CD4-positive, alpha-beta memory T cell (primary cell): Measurements from ENCODE around the gene ACACA. TPM values are rescaled to one million over a fixed set of nuclear protein-coding genes. Genes with fewer than 3 reads are reported as not detected.

ENCODE experiments used
- CTCF ChIA-PET: fragments of 350-600 bp; sonication (Branson Sonifier 250); formaldehyde crosslinking; loops from one replicate; lab custom pipeline; 2021; ENCODE audit warnings: inconsistent platforms; ENCODE audit not compliant: partially characterized antibody; lab: Charles Lee
- POLR2A ChIA-PET: fragments of 350-600 bp; sonication (Branson Sonifier 250); formaldehyde crosslinking; loops from one replicate; lab custom pipeline; 2021; ENCODE audit not compliant: partially characterized antibody; lab: Charles Lee
- DNase-seq, 5 donors: peaks; one replicate each; pipeline versions ENCODE4 v3.0.0 to v3.0.0-alpha.2; 2020 to 2022; ENCODE audit warnings: mixed read lengths in 1 of 5
- H3K27ac ChIP-seq: one replicate; pipeline ENCODE4 v1.7.0; 2013; ENCODE audit warnings: low read depth, low read length
- H3K27me3 ChIP-seq: 2 replicates; pipeline ENCODE4 v1.7.0; 2013; ENCODE audit warnings: mild to moderate bottlenecking, low read length, moderate library complexity; ENCODE audit not compliant: insufficient read depth
- H3K36me3 ChIP-seq: 2 replicates; pipeline ENCODE4 v1.7.0; 2013; ENCODE audit warnings: mild to moderate bottlenecking, low read length, moderate library complexity; ENCODE audit not compliant: insufficient read depth
- H3K4me1 ChIP-seq: 2 replicates; pipeline ENCODE4 v1.7.0; 2013; ENCODE audit warnings: mild to moderate bottlenecking, low read length, moderate library complexity; ENCODE audit not compliant: insufficient read depth
- H3K4me3 ChIP-seq, 2 donors: one replicate each; pipeline ENCODE4 v1.7.0; 2013; ENCODE audit warnings: low read length in 2 of 2, mild to moderate bottlenecking in 1 of 2
- H3K9me3 ChIP-seq, 2 donors: one replicate each; pipeline ENCODE4 v1.7.0; 2013; ENCODE audit warnings: low read length in 2 of 2, control low read depth in 1 of 2; ENCODE audit not compliant: control insufficient read depth in 1 of 2
- H3K27ac Mint-ChIP-seq, 7 donors: one replicate each; pipeline ENCODE4 v1.8.0; 2020 to 2021; ENCODE audit warnings: mixed read lengths in 7 of 7, mild to moderate bottlenecking in 6 of 7, inconsistent platforms in 3 of 7, moderate library complexity in 3 of 7
- H3K27me3 Mint-ChIP-seq, 2 donors: one replicate each; pipeline ENCODE4 v1.8.0; 2020 to 2021; ENCODE audit warnings: mixed read lengths in 2 of 2
- H3K36me3 Mint-ChIP-seq, 2 donors: one replicate each; pipeline ENCODE4 v1.8.0; 2020 to 2021; ENCODE audit warnings: mixed read lengths in 2 of 2, inconsistent platforms in 1 of 2, mild to moderate bottlenecking in 1 of 2
- H3K4me1 Mint-ChIP-seq, 4 donors: one replicate each; pipeline ENCODE4 v1.8.0; 2020 to 2021; ENCODE audit warnings: mixed read lengths in 4 of 4, mild to moderate bottlenecking in 1 of 4
- H3K4me3 Mint-ChIP-seq, 8 donors: one replicate each; pipeline ENCODE4 v1.8.0; 2020 to 2021; ENCODE audit warnings: mixed read lengths in 8 of 8, mild to moderate bottlenecking in 7 of 8, moderate library complexity in 6 of 8, inconsistent platforms in 3 of 8
- H3K9me3 Mint-ChIP-seq, 8 donors: one replicate each; pipeline ENCODE4 v1.8.0; 2020 to 2021; ENCODE audit warnings: mixed read lengths in 8 of 8, mild to moderate bottlenecking in 5 of 8, inconsistent platforms in 3 of 8, moderate library complexity in 1 of 8
- intact Hi-C: fragments of 100-400 bp; cut with micrococcal nuclease; formaldehyde crosslinking; loops from one replicate; pipeline ENCODE4 v1.15.1; 2023
- polyA plus RNA-seq, 2 donors: library from polyadenylated mRNA; unstranded; fragments of 300-500 nt; fragmentation: Illumina TruSeq; gene quantifications; one replicate each; pipeline ENCODE4 v1.2.3, GENCODE V29; 2021
- total RNA-seq, 2 experiments: library from RNA; stranded (reverse); gene quantifications; one replicate each; pipeline ENCODE4 v1.2.3, GENCODE V29; 2021

ACACA gene
- total and polyA plus RNA-seq, 4 experiments from 2014 or later: 4.8 to 15.2 (median 10.1) TPM

DNA sequence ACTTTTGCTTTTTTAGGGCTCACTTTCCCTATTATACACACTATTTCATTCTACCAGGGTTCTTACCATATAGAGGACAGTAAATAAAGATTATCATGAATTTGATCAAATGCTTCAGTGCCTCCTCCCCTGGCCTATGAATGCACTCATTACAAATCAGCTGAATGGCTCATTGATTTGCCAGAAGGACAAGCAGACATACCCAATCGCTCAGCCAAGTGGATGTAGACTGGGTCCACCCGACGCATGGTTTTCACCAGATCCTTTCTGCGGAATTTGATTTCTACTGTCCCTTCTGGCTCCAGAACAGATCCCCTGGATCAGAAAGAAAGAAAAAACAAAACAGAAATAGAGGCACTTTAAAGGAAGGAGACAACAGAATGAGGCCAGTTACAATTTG is 295.3 kb downstream of the ACACA start:
- Histone ChIP-seq H3K27ac (no peak overlapping the region), H3K4me1 (no peaks in the 10 kb centered on the region), H3K27me3 (no peaks in the 10 kb centered on the region), H3K36me3 (no peaks in the 10 kb centered on the region), H3K4me3 (no peak overlapping the region), H3K9me3 (no peaks in the 10 kb centered on the region)
- ChIA-PET CTCF (interaction anchor here (0.9 kb wide), 1 partner anchor 18 kb away, joined by 3 read pairs; no protein-coding TSS in a partner anchor), POLR2A (no interaction called here)
- Mint-ChIP-seq H3K27me3 (no peaks in the 10 kb centered on the region), H3K27ac (no peak overlapping the region), H3K4me3 (no peak overlapping the region), H3K4me1 (no peaks in the 10 kb centered on the region), H3K36me3 (peaks cover 27 to 42% of the 10 kb centered on the region in 2 donors), H3K9me3 (no peaks in the 10 kb centered on the region)
- DNase-seq: no peak
- intact Hi-C loops: no loop called here

- no peaks in the 10 kb centered on the region for H3K27me3 Mint-ChIP-seq
- no peak overlapping the region for H3K27ac Mint-ChIP-seq
- H3K4me3 Mint-ChIP-seq: no peak overlapping the region
- no peak overlapping the region for H3K27ac ChIP-seq
- no peaks in the 10 kb centered on the region for H3K9me3 ChIP-seq
- no peak overlapping the region for H3K4me3 ChIP-seq
- ChIA-PET CTCF (no interaction called here), POLR2A (no interaction called here)
- intact Hi-C loops: no loop called here
- no peaks in the 10 kb centered on the region for H3K9me3 Mint-ChIP-seq
- peaks cover 26 to 42% of the 10 kb centered on the region in 2 donors for H3K36me3 Mint-ChIP-seq
- H3K4me1 ChIP-seq: no peaks in the 10 kb centered on the region
- no peaks in the 10 kb centered on the region for H3K4me1 Mint-ChIP-seq
- H3K27me3 ChIP-seq: no peaks in the 10 kb centered on the region
- DNase-seq: no peak
- no peaks in the 10 kb centered on the region for H3K36me3 ChIP-seq
Measured at GRCh38 chr17:37110746-37111145, 295.9 kb downstream of the ACACA start.

DNA sequence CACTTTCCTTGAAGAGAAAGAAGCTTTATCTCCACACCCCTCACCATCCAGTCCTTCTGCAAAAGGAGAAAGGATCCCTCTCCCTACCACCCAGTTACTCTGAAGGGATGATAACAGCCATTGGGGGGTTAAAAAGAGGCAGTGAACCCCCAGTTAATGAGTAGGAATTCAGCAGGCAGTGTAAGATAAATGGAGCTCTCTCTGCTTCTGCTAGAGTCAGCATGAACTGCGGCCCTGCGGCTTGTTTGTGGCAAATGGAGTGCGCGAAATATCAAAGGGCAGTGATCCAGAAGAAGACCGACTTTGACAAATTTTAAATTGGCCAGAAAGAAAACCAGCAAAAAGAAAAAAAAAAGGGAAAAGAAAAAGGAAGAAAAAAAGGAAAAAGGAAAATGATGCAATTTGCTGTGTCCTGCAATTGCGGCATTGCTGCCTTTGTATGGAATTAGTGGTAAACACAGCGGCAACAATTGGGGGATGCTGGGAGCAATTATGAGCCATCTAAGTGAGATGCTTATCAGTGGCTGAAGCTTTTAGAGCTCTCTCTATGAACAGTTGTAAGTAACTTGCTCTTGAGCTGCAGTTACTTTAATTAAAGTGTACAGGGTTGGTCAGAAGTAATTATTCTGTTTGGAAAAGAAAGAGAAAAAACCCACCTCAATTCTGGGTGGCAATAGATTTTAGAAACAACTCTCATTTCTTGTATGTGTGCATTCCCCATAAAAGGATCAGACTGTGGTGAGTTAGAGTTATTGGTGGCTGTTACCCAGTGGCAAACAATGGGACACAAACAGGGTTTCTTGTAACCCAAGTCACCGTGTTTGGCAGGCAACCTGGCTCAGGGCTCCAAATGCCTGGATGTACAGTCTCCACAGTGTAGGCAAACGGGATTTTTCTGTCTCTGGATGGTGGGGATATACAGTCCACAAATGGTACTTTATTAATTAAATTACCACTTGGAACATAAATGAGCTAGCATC is 296.6 kb downstream of the ACACA start:
- no peaks in the 10 kb centered on the region for H3K9me3 ChIP-seq
- DNase-seq: no peak
- intact Hi-C loops: no loop called here
- no peak overlapping the region for H3K4me3 ChIP-seq
- H3K27me3 ChIP-seq: no peaks in the 10 kb centered on the region
- peak overlapping the region in 2 of 7 donors; percentile 38 to 48 for H3K27ac Mint-ChIP-seq
- H3K36me3 Mint-ChIP-seq: peaks cover 26 to 42% of the 10 kb centered on the region in 2 donors
- ChIA-PET POLR2A (no interaction called here), CTCF (no interaction called here)
- H3K4me1 ChIP-seq: no peaks in the 10 kb centered on the region
- H3K4me3 Mint-ChIP-seq: no peak overlapping the region
- H3K4me1 Mint-ChIP-seq: no peaks in the 10 kb centered on the region
- no peaks in the 10 kb centered on the region for H3K36me3 ChIP-seq
- no peaks in the 10 kb centered on the region for H3K9me3 Mint-ChIP-seq
- H3K27me3 Mint-ChIP-seq: no peaks in the 10 kb centered on the region
- no peak overlapping the region for H3K27ac ChIP-seq

DNA sequence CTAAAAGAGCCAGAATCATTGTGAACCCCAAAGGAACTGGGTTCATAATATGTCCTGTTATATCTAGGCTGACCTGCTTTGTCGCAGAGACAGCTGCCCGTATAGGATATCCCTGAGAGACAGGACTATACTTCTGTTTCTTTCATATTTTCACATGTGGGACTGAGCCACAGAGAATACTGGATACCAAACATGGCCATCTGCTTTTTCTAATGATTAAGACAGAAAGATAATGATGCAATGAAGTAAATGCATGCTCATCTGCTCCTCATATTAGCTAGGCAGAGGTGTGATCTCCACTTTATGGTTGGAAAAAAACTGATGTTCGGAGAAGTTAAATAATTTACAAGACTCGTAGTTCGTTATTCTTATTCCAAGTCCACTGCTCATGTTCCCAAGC is 297.5 kb downstream of the ACACA start:
- Mint-ChIP-seq H3K4me3 (no peak overlapping the region), H3K27ac (no peak overlapping the region), H3K4me1 (no peaks in the 10 kb centered on the region), H3K27me3 (no peaks in the 10 kb centered on the region), H3K9me3 (no peaks in the 10 kb centered on the region), H3K36me3 (peaks cover 27 to 48% of the 10 kb centered on the region in 2 donors)
- H3K4me1 ChIP-seq: no peaks in the 10 kb centered on the region
- no peaks in the 10 kb centered on the region for H3K27me3 ChIP-seq
- no peak overlapping the region for H3K27ac ChIP-seq
- no peak overlapping the region for H3K4me3 ChIP-seq
- CTCF ChIA-PET: no interaction called here
- POLR2A ChIA-PET: no interaction called here
- peaks cover 4% of the 10 kb centered on the region for H3K36me3 ChIP-seq
- H3K9me3 ChIP-seq: no peaks in the 10 kb centered on the region
- DNase-seq: no peak
- intact Hi-C loops: no loop called here

DNA sequence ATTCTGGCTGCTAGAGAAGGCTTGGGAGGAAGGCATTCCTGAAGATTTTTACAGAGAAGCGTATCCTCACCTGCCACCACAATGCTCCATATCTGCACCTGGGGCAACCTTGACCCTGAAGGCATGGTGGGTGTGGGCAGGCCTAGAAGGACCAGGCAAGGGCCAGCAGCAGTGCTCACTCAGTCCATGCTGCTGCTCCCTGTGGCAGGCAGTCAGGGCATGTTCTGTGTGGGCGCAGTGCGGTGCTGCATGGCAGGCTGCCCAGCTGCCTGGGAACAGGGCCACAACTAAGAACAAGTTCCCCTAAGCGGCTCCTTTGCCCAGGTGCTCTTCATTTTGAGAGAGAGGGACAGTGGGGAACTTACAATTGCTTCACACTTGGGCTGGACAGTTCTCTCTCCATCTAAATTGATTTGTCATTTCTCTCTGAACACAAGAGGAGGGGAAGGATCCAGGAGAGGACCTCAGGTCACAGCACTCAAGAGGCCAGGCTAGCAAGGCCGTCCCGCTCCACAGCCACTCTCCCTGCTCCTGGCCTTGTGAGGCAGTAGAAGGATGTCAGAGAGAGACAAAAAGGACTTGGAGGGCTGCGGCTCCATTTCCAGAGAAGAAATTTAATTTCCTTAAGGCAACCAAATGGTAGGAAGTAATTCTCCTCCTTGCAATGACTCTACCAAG is 299.1 kb downstream of the ACACA start:
- DNase-seq: no peak
- no peaks in the 10 kb centered on the region for H3K9me3 Mint-ChIP-seq
- H3K4me1 Mint-ChIP-seq: no peaks in the 10 kb centered on the region
- H3K36me3 Mint-ChIP-seq: peaks cover 26 to 44% of the 10 kb centered on the region in 2 donors
- H3K27ac ChIP-seq: no peak overlapping the region
- peaks cover 4% of the 10 kb centered on the region for H3K36me3 ChIP-seq
- H3K27me3 ChIP-seq: no peaks in the 10 kb centered on the region
- H3K4me3 Mint-ChIP-seq: no peak overlapping the region
- H3K27me3 Mint-ChIP-seq: no peaks in the 10 kb centered on the region
- no peak overlapping the region for H3K27ac Mint-ChIP-seq
- CTCF ChIA-PET: no interaction called here
- no peaks in the 10 kb centered on the region for H3K4me1 ChIP-seq
- no peaks in the 10 kb centered on the region for H3K9me3 ChIP-seq
- intact Hi-C loops: no loop called here
- POLR2A ChIA-PET: no interaction called here
- no peak overlapping the region for H3K4me3 ChIP-seq

DNA sequence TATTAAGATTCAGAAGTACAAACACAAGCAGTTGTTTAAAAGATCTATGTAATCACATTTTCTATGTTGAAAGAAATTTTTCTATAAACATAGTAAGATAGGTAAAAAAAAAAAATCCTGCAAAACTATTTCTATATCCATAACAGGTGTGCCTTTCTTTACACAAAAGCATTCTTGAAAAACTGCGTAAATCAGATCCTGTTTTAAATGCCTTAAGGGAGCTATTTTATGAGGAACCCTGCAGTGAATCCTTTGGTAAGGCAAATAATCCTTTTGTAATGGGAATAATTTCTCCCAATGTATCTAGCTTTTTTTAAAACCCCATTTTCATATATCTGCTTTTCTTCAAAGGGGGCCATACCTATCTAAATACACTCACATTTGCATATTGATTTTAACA is 300.6 kb downstream of the ACACA start:
- intact Hi-C loops: no loop called here
- no peaks in the 10 kb centered on the region for H3K27me3 ChIP-seq
- no peaks in the 10 kb centered on the region for H3K4me1 Mint-ChIP-seq
- no peak for DNase-seq
- H3K9me3 Mint-ChIP-seq: no peaks in the 10 kb centered on the region
- peak overlapping the region in 1 of 7 donors; percentile 53 for H3K27ac Mint-ChIP-seq
- ChIA-PET CTCF (no interaction called here), POLR2A (interaction anchor here (1.1 kb wide), 1 partner anchor 11 kb away, joined by 5 read pairs; no protein-coding TSS in a partner anchor)
- H3K4me3 Mint-ChIP-seq: no peak overlapping the region
- H3K27me3 Mint-ChIP-seq: no peaks in the 10 kb centered on the region
- no peak overlapping the region for H3K27ac ChIP-seq
- H3K9me3 ChIP-seq: no peaks in the 10 kb centered on the region
- no peaks in the 10 kb centered on the region for H3K4me1 ChIP-seq
- peaks cover 19 to 35% of the 10 kb centered on the region in 2 donors for H3K36me3 Mint-ChIP-seq
- peaks cover 4% of the 10 kb centered on the region for H3K36me3 ChIP-seq
- no peak overlapping the region for H3K4me3 ChIP-seq

DNA sequence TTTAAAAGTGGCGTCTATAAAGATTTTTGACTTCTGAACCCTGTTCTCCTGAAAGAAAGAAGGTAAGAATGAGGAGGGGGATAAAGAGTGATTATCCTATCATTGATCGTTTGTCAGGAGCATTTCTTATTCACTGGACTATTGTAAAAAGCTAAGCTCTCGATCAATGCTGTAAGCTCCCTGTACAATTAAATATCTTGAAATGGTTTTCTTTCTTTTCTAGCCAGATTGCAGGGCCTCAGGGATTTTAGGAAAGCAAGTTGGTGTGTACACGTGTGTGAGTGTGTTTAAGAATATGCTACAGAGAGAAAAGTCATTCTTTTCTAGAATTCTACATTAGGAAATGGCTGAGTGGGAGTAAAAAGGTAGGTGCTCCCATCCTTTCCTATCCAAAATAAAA is 303.4 kb downstream of the ACACA start:
- no peaks in the 10 kb centered on the region for H3K4me1 Mint-ChIP-seq
- no peak overlapping the region for H3K27ac Mint-ChIP-seq
- Histone ChIP-seq H3K9me3 (no peaks in the 10 kb centered on the region), H3K27me3 (no peaks in the 10 kb centered on the region), H3K4me1 (no peaks in the 10 kb centered on the region), H3K4me3 (no peak overlapping the region), H3K36me3 (peaks cover 4% of the 10 kb centered on the region), H3K27ac (no peak overlapping the region)
- CTCF ChIA-PET: no interaction called here
- H3K36me3 Mint-ChIP-seq: peaks cover 14 to 18% of the 10 kb centered on the region in 2 donors
- intact Hi-C loops: no loop called here
- DNase-seq: no peak
- H3K27me3 Mint-ChIP-seq: no peaks in the 10 kb centered on the region
- no peaks in the 10 kb centered on the region for H3K9me3 Mint-ChIP-seq
- H3K4me3 Mint-ChIP-seq: no peak overlapping the region
- POLR2A ChIA-PET: no interaction called here
